Right cardiac atrium (tissue), 5 donors: ENCODE measurements around the gene TM9SF2. TPM values are rescaled to one million over a fixed set of nuclear protein-coding genes. Genes with fewer than 3 reads are reported as not detected.

ENCODE experiments used
- ATAC-seq, 2 donors: fragments of 200-7000 bp; cut with Tn5 transposase; one replicate each; pipeline versions ENCODE4 v1.8.0 to v1.9.1; 2020; ENCODE audit warnings: moderate library complexity in 2 of 2, mild to moderate bottlenecking in 1 of 2
- DNase-seq, 3 donors: peaks; one replicate each; pipeline ENCODE4 v3.0.0-alpha.2; 2020
- H3K27ac ChIP-seq: one replicate; pipeline ENCODE4 v1.5.1; 2013; ENCODE audit warnings: mild to moderate bottlenecking, low read length, control low read depth, moderate library complexity
- H3K27me3 ChIP-seq: one replicate; pipeline ENCODE4 v1.6.1; 2013; ENCODE audit not compliant: control insufficient read depth, insufficient read depth
- H3K4me1 ChIP-seq: one replicate; pipeline ENCODE4 v1.6.1; 2013; ENCODE audit warnings: low read length; ENCODE audit not compliant: control insufficient read depth, insufficient read depth
- H3K4me3 ChIP-seq: one replicate; pipeline ENCODE4 v1.5.1; 2013; ENCODE audit warnings: low read length, control low read depth
- H3K9me3 ChIP-seq: one replicate; pipeline ENCODE4 v1.6.1; 2013; ENCODE audit warnings: low read length; ENCODE audit not compliant: control insufficient read depth
- WGBS: extraction: QIAGEN DNeasy Blood & Tissue Kit; methylation state at CpG from one replicate; pipeline ENCODE4 v1.1.7; 2013; 5-methylcytosine and 5-hydroxymethylcytosine counted together
- intact Hi-C, 4 donors: fragments of 100-400 bp; cut with DNase I; formaldehyde crosslinking; loops; one replicate each; pipeline versions ENCODE4 v1.11.0 to v1.14.0; 2022 to 2023
- polyA plus RNA-seq: library from polyadenylated mRNA; stranded (reverse); fragments of 200-250 nt; gene quantifications from one replicate; pipeline ENCODE4 v1.2.3, GENCODE V29; 2013
- total RNA-seq, 4 donors: library from RNA; stranded (reverse); fragmentation: NEBNext Ultra II Directional; extraction: Animal tissue kit (Norgen Biotek cat#: 25700); gene quantifications; one replicate each; pipeline ENCODE4 v1.2.1, GENCODE V29; 2021
- donor health status: healthy with polysubstance abuse.
- donor health status: DM: no; HTN: yes; CAD: no.
- donor health status: DM: no; HTN: no; CAD: no.
- donor health status: DM: no; HTN: yes; CAD: no; lungs with severe emphysema.
- donor health status: DM: yes; HTN: yes; CAD: no.

Gene TM9SF2
- total and polyA plus RNA-seq, 5 donors, result 43.7 to 71.2 (median 66.9) TPM

DNA sequence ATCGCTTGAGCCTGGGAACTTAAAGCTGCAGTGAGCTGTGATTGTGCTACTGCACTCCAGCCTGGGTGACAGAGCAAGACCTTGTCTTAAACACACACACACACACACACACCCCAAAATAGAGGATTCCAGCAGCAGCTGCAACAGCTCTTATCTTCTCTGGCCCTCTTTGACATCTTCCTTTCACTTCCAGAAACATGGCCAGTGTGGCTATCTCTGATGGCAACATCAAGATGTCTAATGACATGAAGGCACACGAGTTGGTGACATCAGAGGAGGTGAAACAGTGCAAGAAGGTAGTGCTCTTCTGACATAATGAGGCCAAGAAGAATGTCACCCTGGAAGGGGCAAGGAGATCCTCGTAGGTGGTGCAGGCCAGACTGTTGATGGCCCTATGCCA is 81.2 kb downstream of the TM9SF2 start:
- ATAC-seq (no peak), DNase-seq (no peak)
- intact Hi-C loops, result no loop called here
- H3K27ac ChIP-seq, result no peak overlapping the region
- H3K9me3 ChIP-seq, result no peaks in the 10 kb centered on the region
- H3K4me1 ChIP-seq, result no peaks in the 10 kb centered on the region
- no peak overlapping the region for H3K4me3 ChIP-seq
- H3K27me3 ChIP-seq, result no peaks in the 10 kb centered on the region
- 75% methylated on average over 3 of the region's 3 CpGs for WGBS

DNA sequence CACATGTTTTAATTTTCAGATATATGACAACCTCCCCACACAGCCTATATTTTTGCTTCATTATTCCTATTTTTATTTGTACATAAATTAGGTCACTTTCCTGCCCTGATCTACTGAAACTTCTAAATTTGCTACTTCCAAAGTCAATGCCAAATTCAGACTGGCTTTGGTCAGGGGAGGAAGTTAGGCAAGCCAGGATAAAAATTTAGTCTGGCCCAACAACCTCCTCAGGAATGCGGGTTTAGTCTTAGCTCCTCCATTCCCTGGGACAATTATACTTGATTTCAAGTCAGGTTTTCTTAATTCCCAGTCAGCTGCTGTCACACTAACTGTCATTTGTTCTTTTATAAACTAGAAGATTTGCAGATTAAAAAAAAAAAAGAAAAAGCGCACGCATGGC is 84.3 kb downstream of the TM9SF2 start:
- DNase-seq (no peak), ATAC-seq (peak in 1 of 2 donors; percentile 39)
- Histone ChIP-seq H3K4me3 (no peak overlapping the region), H3K9me3 (no peaks in the 10 kb centered on the region), H3K4me1 (peaks cover 4% of the 10 kb centered on the region), H3K27me3 (no peaks in the 10 kb centered on the region), H3K27ac (no peak overlapping the region)
- intact Hi-C loops, result no loop called here
- WGBS, result 65% methylated on average over 3 of the region's 3 CpGs

DNA sequence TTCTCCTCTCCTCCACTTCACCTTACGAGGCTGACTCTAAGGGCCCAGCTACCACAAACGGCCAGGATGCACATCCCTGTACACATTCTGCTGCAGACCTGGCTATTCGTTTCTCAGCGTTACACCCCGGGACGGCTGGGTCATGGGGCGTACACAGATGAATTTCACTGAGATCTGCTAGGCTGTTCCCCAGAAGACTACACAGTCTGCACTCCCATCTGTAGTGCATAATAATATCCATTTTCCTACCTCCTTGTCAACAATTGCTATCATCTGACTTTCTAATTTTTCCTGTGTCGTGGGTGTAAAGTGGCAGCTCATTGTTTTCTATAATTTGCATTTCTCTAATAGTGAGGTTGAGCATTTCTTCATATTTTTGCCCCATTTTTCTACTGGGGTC is 85.7 kb downstream of the TM9SF2 start:
- WGBS, result 89% methylated on average over 8 of the region's 8 CpGs
- DNase-seq (no peak), ATAC-seq (no peak)
- H3K4me3 ChIP-seq, result no peak overlapping the region
- no peaks in the 10 kb centered on the region for H3K27me3 ChIP-seq
- intact Hi-C loops, result no loop called here
- H3K9me3 ChIP-seq, result no peaks in the 10 kb centered on the region
- H3K4me1 ChIP-seq, result peaks cover 4% of the 10 kb centered on the region
- no peak overlapping the region for H3K27ac ChIP-seq

DNA sequence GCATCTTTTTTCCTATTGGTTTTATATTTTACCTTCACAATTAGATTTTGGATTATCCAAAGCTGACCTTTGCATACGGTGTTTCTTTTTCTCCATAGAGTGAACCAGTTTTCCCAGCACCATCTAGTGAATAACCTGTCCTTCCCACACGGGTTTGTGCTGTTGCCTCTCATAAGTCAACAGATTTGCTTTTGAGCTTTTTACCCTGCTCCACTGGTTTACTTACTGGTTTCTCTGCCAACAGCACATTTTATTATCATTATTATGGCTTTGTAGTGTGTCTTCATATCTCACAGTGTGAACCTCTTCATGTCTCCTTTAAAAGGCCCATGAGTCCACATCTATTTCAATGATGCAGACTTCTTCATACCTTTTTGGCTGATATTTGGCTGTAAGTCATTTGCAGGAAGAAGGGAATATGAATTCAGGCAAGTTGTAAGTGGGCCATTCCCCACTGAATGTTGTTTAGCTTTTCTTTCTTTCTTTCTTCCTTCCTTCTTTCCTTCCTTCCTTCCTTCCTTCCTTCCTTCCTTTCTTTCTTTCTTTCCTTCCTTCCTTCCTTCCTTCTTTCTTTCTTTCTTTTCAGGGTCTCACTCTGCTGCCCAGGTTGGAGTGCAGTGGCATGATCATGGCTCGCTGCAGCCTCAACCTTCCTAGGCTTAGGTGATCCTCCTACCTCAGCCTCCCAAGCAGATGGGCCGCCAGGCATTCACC is 86.8 kb downstream of the TM9SF2 start:
- ATAC-seq, result no peak
- no peak overlapping the region for H3K27ac ChIP-seq
- no peak for DNase-seq
- no peak overlapping the region for H3K4me3 ChIP-seq
- peaks cover 4% of the 10 kb centered on the region for H3K4me1 ChIP-seq
- WGBS, result 95% methylated on average over 4 of the region's 4 CpGs
- H3K27me3 ChIP-seq, result no peaks in the 10 kb centered on the region
- H3K9me3 ChIP-seq, result no peaks in the 10 kb centered on the region
- intact Hi-C loops, result no loop called here

DNA sequence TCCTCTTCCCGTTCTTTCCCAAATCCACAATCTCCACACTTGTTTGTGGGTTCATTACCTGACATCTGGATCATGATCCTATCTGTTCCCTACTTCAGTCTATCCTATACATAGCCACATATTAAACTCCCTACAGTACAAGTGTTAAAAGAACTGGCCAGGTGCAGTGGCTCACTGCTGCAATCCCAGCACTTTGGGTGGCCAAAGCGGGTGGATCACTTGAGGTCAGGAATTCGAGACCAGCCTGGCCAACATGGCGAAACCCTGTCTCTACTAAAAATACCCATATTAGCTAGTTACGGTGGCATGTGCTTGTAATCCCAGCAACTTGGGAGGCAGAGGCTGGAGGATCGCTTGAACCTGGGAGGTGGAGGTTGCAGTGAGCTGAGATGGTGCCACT is 88.3 kb downstream of the TM9SF2 start:
- ATAC-seq, result no peak
- Histone ChIP-seq H3K27me3 (no peaks in the 10 kb centered on the region), H3K9me3 (no peaks in the 10 kb centered on the region), H3K4me1 (peaks cover 4% of the 10 kb centered on the region), H3K27ac (no peak overlapping the region), H3K4me3 (no peak overlapping the region)
- intact Hi-C loops, result no loop called here
- DNase-seq, result no peak
- 86% methylated on average over 6 of the region's 6 CpGs for WGBS

DNA sequence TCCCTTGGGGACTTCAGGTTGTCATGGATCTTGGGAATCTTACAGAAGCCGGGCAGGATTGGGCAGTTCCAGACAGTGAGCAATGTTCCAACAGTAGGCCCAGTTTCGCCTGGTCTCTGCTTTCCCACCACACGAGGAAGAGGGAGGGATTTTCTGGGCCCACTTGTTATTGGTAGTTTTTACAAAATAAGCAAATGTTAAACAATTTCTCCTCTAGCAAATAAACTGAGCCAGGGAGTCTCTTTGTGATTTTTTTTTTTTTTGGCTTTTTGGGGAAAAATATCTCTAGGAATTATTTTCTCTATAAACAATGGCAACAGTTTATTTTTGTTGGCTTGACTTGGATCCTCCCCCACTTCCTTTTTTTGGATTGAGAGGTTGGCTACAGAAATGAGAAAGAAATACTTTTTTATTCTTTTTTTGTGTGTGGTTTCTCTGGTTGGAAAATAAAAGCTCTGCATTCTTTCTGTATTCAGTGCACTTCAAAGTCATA is 89.3 kb downstream of the TM9SF2 start:
- 34% methylated on average over 3 of the region's 3 CpGs for WGBS
- Histone ChIP-seq H3K9me3 (no peaks in the 10 kb centered on the region), H3K4me3 (no peak overlapping the region), H3K27me3 (no peaks in the 10 kb centered on the region), H3K4me1 (peaks cover 4% of the 10 kb centered on the region), H3K27ac (no peak overlapping the region)
- intact Hi-C loops, result no loop called here
- no peak for DNase-seq
- peak; percentile 68 to 82 for ATAC-seq

DNA sequence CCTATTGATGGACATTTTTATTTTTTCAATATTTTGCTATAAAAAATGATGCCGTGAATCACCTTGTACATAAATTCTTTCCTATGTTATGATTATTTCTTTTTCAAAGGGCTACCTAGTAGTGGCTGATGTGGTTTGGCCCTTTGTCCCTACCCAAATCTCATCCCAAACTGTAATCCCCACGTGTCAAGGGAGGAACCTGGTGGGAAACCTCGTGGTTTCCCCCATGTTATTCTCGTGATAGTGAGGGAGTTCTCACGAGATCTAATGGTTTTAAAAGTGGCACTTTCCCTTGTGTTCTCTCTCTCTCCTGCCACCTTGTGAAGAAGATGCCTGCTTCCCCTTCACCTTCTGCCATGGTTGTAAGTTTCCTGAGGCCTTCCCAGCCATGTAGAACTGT is 94.9 kb downstream of the TM9SF2 start:
- Histone ChIP-seq H3K9me3 (no peaks in the 10 kb centered on the region), H3K27me3 (no peaks in the 10 kb centered on the region), H3K27ac (no peak overlapping the region), H3K4me1 (no peaks in the 10 kb centered on the region), H3K4me3 (no peak overlapping the region)
- 84% methylated on average over 5 of the region's 5 CpGs for WGBS
- ATAC-seq (no peak), DNase-seq (no peak)
- intact Hi-C loops, result no loop called here

DNA sequence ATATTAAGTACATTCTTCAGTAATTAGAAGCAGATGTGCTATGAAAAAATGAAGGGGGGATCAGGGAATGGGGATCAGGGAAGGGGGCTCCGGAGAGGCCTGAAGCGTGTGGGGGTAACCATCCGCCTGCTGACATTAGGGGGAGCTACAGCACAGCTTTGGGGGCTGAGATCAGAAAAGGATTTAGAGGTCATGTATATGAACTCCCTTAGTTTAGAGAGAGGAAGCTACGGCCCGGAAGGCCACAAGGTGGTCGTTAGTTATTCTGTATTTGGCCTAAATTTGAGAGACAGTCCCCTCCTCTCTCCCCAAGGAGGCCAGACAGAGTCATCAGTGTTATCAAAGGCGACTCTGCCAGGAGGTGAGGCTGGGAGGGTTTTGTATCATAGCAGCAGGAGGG is 99.0 kb downstream of the TM9SF2 start:
- H3K9me3 ChIP-seq, result no peaks in the 10 kb centered on the region
- DNase-seq (no peak), ATAC-seq (no peak)
- no peaks in the 10 kb centered on the region for H3K27me3 ChIP-seq
- WGBS, result 43% methylated on average over 7 of the region's 7 CpGs
- H3K4me1 ChIP-seq, result no peaks in the 10 kb centered on the region
- intact Hi-C loops, result no loop called here
- no peak overlapping the region for H3K4me3 ChIP-seq
- no peak overlapping the region for H3K27ac ChIP-seq

DNA sequence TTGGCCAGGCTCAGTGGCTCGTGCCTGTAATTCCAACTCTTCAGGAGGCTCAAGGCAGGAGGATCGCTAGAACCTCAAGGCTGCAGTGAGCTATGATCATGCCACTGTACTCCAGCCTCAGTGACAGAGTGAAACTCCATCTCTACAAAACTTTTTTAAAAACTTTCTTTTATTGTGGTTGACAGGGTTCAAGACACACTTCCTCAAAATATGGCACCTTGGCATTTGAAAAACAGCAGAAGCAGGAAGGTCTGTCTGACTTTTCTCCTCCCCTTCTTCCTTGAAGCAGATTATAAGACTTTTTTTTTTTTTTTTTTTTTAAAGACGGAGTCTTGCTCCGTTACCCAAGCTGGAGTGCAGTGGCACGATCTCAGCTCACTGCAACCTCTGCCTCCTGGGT is 100.3 kb downstream of the TM9SF2 start:
- no peak overlapping the region for H3K27ac ChIP-seq
- intact Hi-C loops, result no loop called here
- H3K4me3 ChIP-seq, result no peak overlapping the region
- no peak for DNase-seq
- no peaks in the 10 kb centered on the region for H3K9me3 ChIP-seq
- no peak for ATAC-seq
- no peaks in the 10 kb centered on the region for H3K27me3 ChIP-seq
- no peaks in the 10 kb centered on the region for H3K4me1 ChIP-seq
- 81% methylated on average over 5 of the region's 5 CpGs for WGBS

DNA sequence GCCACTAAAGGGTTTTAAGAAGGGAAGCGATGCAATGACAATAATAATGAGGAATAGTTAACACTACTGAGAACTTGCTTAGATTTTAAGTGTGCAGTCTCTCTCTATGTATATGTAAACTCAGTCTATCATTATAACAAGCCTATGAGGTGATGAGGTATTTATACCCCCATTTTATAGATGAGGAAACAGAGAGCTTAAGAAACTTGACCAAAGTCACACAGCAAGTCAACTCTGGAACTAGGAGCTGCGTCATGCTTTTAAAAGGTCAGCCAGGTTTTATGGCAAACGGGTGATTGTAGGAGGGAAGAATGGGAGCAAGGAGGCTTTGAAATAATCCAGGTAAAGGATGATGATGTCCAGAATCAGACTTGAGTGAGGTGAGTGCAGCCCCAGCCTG is 103.4 kb downstream of the TM9SF2 start:
- no peak overlapping the region for H3K27ac ChIP-seq
- DNase-seq (no peak), ATAC-seq (no peak)
- H3K9me3 ChIP-seq, result no peaks in the 10 kb centered on the region
- H3K27me3 ChIP-seq, result no peaks in the 10 kb centered on the region
- intact Hi-C loops, result no loop called here
- no peaks in the 10 kb centered on the region for H3K4me1 ChIP-seq
- WGBS, result 96% methylated on average over 3 of the region's 3 CpGs
- H3K4me3 ChIP-seq, result no peak overlapping the region

DNA sequence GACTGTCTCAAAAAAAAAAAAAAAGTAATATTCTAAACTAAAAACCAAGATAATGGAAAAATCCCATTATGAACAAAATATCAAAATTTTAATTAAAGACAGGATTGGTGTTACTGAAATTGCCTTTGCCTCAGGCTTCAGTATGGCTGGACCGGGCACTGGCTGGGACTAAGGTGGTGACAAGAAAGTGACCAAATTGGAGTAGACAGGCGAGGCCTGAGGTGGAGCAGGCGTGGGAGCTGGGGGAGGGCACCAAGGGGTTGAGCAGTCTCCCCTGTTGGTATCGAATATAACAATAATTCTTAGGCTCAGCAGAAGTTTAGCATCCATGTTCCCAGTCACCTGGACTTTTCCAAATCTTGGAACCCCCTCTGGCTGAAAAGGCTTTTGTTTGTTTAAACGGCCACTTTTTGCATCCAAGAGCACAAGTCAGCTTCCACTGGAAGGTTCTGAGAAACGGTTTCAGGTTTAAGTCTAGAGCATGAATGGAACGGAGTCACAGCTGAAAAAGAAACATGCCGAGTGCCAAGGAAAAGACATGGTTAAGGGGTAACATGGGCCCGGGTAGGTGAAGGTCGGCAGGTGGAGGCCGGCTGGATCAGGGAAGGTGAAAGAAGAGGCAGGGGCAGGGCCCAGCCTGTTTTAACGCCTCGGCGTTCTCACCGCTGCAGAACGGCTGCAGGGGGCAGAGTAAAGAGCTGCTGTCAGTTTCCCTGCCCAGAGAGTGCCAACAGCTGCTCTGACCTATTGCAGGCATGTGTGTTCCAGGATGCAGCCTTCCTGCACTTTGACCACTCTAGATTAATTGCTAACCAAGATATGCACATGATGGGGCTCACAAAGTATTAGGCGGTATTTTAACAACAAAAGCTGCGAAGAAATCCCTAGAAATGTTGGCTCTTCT is 104.4 kb downstream of the TM9SF2 start:
- peak; percentile 38 to 72 (median 64) for DNase-seq
- H3K27ac ChIP-seq, result peak overlapping the region; percentile 82

More for the DNA sequence above, 104.4 kb downstream of the TM9SF2 start:
- peak; percentile 72 to 74 for ATAC-seq
- intact Hi-C loops, result no loop called here
- H3K4me3 ChIP-seq, result peak overlapping the region; percentile 61
- no peaks in the 10 kb centered on the region for H3K4me1 ChIP-seq
- H3K9me3 ChIP-seq, result no peaks in the 10 kb centered on the region
- 26% methylated on average over 18 of the region's 18 CpGs for WGBS
- no peaks in the 10 kb centered on the region for H3K27me3 ChIP-seq
